Ovary (tissue), 3 donors: ENCODE data around the gene GCG.

Experiments used
- CTCF ChIP-seq, 3 donors: fragments of 450-650 bp in 2 of 3; fragments of 200-600 bp in 1 of 3; IDR thresholded peaks; one replicate each; pipeline versions ENCODE4 v1.5.1 to v1.8.0; 2016 to 2022; ENCODE audit warnings: antibody characterized with exemption in 3 of 3, mild to moderate bottlenecking in 1 of 3
- POLR2A ChIP-seq: fragments of 450-650 bp; IDR thresholded peaks from one replicate; pipeline ENCODE4 v1.6.1; 2017; ENCODE audit warnings: antibody characterized with exemption, mild to moderate bottlenecking, moderate library complexity
- donor health status: DM: no; HTN: no; CAD: no.

DNA sequence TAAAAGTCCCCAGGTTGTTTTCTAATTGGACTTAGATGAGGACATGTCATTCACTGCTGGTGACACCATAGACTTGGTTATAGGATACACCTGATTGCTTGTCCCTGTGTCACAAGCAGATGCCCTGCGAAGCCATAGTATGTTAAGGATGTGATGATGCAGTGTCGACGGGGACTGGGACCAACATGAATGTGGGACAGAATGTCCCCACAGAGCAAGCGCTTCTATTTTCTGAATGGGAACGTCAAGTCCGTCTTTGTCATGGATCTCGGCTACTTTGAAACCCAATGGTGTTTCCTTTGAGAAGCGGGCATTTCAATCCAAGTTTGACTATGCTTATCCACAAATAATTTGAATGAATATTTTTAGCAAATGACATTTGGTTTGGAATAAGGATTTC, 2.1 kb downstream of the GCG start:
- TF ChIP-seq CTCF (IDR thresholded peaks at IDR 0.05) (no peak), POLR2A (no peak)
